ENCODE measurements around the gene R3HDM2.
"Not testable (repeated sequence)": the region's sequence is repeated elsewhere in the genome, so short reads cannot be mapped to it uniquely, and the experiment has no call there.

The R3HDM2 gene

GRCh38 chr12:57330992-57331391, 99.9 kb downstream of the R3HDM2 start:
- DNase-seq (ENCODE audit: low read depth), result no peak

GRCh38 chr12:57329219-57329618, 101.6 kb downstream of the R3HDM2 start:
- DNase-seq (ENCODE audit: low read depth), result no peak

- DNase-seq (ENCODE audit: low read depth), result no peak
Observed at GRCh38 chr12:57325395-57325794, 105.4 kb downstream of the R3HDM2 start.

- peak; percentile 11 for DNase-seq (ENCODE audit: low read depth)
Observed at GRCh38 chr12:57323416-57323815, 107.4 kb downstream of the R3HDM2 start.

- DNase-seq (ENCODE audit: low read depth), result peak; percentile 17
Observed at GRCh38 chr12:57320639-57321038, 110.2 kb downstream of the R3HDM2 start.

- peak; percentile 5 for DNase-seq (ENCODE audit: low read depth)
Observed at GRCh38 chr12:57319678-57320469, 111.0 kb downstream of the R3HDM2 start.

- no peak for DNase-seq (ENCODE audit: low read depth)
Observed at GRCh38 chr12:57315681-57316080, 115.2 kb downstream of the R3HDM2 start.

GRCh38 chr12:57312287-57312686, 118.6 kb downstream of the R3HDM2 start:
- DNase-seq (ENCODE audit: low read depth), result not testable (repeated sequence)

GRCh38 chr12:57309420-57309819, 121.4 kb downstream of the R3HDM2 start:
- peak; percentile 57 for DNase-seq (ENCODE audit: low read depth)

DNA sequence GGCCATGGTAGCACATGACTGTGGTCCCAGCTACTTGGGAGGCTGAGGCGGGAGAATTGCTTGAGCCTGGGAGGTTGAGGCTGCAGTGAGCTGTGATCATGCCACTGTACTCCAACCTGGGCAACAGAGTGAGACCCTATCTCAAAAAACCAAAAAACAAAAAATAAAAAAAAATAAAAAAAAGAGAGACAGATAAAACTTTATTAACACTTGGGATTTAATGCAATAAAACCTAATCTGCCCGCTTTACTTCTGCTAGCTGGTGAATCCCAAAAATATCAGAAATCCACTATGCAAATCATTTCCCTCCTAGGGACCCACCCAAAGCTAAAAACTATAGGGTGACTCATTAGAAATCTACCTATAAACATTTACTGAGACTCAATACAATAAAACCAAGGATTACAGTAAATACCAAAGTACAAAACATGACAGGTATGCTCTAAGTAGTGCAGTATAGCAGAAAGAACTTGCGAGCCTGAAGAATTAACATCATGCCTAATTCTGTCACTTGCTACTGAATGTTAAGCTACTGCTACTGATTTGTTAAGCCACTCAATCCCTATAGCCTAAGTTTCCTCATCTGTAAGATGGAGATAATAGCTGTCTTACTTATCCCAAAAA, 129.8 kb downstream of the R3HDM2 start:
- DNase-seq (ENCODE audit: low read depth), result no peak

GRCh38 chr12:57299514-57300016, 131.3 kb downstream of the R3HDM2 start:
- DNase-seq (ENCODE audit: low read depth), result peak; percentile 54

DNA sequence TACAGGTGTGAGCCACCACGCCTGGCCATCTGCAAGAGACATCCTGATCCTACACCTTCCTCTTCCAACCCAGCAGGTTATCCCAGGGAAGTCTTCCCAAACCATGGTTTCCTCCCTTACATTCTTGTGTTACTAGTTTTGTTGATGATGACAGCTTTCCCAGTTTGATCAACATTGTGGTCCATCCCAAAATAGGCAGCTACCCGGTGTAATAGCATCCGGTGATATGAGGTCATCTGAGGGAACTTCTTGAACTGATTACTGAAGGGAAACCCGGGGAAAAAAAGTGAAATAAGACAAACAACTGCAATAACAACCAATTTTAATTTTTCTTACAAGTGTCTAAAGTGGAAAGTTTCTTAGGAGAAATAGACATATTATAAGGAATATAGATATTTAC, 134.6 kb downstream of the R3HDM2 start:
- DNase-seq (ENCODE audit: low read depth), result no peak

GRCh38 chr12:57282073-57282472, 148.8 kb downstream of the R3HDM2 start:
- DNase-seq (ENCODE audit: low read depth), result not testable (repeated sequence)

- peak; percentile 98 for DNase-seq (ENCODE audit: low read depth)
Observed at GRCh38 chr12:57280211-57281062, 150.4 kb downstream of the R3HDM2 start.

GRCh38 chr12:57278465-57279381, 152.1 kb downstream of the R3HDM2 start:
- peak; percentile 15 for DNase-seq (ENCODE audit: low read depth)

DNA sequence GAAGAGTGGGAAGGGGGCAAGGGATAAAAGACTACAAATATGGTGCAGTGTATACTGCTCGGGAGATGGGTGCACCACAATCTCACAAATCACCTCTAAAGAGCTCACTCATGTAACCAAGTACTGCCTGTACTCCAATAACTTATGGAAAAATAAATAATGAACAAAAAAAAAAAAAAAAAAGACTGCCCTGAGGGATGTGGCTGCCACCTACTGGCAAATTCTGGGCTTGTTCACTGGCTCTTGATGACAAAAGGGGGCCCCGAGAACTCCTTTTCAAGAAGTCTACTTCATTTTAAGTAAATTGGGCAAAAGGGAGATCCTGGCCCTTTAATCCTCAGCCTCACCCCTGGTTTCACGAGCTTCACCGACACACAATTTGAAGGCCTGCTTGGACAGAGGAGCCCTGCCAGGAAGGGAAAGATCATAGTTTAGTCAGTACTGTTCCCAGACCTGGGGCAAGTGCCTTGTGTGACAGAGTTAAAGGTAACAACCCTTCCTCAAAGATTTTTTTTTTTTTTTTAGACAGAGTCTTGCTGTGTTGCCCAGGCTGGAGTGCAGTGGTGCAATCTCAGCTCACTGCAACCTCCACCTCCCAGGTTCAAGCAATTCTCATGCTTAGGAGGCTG, 153.8 kb downstream of the R3HDM2 start:
- peak; percentile 39 for DNase-seq (ENCODE audit: low read depth)

DNA sequence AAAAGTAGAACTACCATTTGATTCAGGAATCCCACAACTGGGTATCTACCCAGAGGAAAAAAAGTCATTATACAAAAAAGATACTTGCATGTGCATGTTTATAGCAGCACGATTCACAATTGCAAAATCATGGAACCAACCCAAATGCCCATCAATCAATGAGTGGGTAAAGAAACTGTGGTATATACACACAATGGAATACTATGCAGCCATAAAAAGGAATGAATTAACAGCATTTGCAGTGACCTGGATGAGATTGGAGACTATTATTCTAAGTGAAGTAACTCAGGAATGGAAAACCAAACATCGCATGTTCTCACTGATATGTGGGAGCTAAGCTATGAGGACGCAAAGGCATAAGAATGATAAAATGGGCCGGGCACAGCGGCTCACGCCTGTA, 154.6 kb downstream of the R3HDM2 start:
- not testable (repeated sequence) for DNase-seq (ENCODE audit: low read depth)

- no peak for DNase-seq (ENCODE audit: low read depth)
Observed at GRCh38 chr12:57273516-57273915, 157.3 kb downstream of the R3HDM2 start.

DNA sequence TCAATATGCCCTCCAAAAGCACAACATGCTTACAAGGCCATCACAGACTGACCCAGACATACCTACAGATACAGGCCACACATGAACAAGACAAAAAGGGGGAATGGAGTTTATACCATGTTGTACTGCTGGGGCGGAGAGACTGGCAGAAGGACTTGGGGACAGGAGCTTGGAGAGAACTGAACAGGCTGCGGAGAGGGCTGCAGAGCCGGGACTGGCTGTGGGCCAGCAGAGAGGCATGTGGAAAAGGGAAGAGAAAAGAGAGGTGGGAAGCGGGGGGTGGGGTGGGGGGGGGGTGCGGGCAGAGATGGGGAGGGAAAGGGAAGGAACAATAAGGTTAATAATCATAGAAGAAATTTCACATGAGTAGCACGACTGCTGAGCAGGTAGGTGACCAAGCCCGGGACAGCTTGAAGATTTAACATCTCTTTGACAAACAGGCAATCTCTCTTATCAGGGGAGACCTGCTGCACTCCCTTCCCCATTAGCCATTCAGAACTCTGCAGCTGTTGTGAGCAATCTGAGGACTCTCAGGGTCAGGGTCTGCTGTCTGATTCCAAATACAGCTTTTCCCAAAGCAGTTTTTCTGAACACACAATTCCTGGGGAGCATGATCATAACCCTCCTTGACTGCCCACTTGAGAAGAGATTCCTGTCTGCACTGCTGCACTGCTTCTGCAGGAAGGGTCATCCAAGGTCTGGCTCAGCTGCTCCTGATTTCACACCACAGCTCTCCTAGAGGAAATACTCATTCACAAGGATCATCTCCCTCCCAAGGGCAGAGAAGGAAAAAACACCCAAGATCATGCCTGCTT, 158.3 kb downstream of the R3HDM2 start:
- DNase-seq (ENCODE audit: low read depth), result peak; percentile 39

- DNase-seq (ENCODE audit: low read depth), result no peak
Observed at GRCh38 chr12:57270966-57271470, 159.8 kb downstream of the R3HDM2 start.
